HG03196 (cell line): ENCODE results near the gene NLGN1.
A peak's percentile ranks its signal among the peaks of the same experiment; 100 is the strongest.
"Not testable (repeated sequence)": the region's sequence is repeated elsewhere in the genome, so short reads cannot be mapped to it uniquely, and the experiment has no call there.

Experiments used
- ATAC-seq: cut with Tn5 transposase; IDR thresholded peaks from one replicate; pipeline ENCODE4 v1.9.1; 2021; ENCODE audit not compliant: unreplicated experiment

The NLGN1 gene

DNA sequence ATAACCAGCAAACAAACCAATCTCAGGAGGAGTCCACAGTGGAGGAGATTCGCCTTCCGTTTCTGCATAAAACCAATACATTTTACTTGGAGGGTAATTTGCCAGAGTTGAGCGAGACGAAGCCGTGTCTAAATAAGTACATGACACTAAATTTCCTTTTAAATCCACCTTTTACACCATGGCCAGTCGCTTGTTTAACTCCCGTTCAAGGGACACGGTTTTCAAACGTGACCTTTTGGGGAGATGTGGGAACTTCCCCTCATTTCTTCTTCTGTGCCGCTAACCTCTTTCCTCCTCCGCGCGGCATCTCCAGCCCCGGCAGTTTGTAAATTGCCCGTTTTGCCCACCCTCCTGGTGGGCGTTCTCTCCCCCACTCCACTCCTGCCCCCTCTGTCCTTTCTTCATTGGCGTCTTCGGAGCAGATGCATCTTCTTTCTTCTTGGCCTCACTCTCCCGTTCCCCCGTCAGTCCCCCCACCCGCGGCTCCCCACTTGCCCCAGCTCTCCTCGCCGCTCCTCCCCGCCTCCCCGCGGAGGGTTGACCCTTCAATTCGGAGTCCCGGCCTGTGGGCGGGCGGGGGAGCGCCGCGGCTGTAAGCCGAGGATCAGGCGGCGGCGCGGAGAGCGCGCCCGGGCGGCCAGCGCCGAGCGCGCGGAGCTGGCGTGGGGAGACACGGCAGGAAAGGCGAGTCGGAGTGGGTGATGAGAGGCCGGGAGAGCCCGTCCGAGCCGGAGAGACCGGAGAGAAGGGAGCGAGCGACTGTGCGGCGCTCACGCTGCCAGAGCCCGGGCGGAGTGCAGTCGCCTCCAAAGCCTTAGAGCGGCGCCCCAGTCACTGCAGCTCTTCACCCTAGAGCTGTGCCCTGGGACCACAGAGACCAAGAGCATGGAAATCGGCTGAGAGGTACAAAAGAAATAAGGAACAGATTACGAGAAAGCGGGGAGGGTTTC is at the start of gene NLGN1:
Gene NLGN1 (plus strand): TSS at position 584 of the 950 bp plus-strand sequence.
- no peak for ATAC-seq

DNA sequence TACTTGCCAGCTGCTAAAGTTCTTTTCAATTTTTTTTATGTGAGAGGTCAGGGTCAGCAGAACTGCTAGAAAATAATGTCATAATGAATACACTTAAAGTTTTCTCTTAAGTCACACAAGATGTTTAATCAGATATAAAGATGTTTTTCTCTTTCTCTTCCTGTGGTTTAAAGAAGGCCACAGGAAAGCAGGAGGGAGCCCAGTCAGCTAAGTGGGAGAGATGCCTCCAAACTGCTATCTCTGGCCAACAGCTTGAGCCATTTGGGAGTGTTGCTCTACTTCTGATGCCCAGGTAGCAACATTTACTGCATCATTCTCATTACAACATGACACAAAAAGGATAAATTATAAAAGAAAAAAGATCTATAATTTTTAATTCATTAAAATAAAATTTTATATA is 45.7 kb upstream of the NLGN1 start:
- ATAC-seq, result no peak

DNA sequence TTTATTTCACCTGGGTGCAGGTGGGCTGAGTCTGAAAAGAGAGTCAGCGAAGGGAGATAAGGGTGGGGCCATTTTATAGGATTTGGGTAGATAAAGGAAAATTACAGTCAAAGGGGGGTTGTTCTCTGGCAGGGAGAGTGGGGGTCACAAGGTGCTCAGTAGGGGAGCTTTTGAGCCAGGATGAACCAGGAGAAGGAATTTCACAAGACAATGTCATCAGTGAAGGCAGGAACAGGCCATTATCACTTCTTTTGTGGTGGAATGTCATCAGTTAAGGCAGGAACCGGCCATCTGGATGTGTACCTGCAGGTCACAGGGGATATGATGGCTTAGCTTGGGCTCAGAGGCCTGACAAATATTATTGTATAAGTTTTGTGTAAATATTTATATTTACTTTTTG is 44.4 kb upstream of the NLGN1 start:
- not testable (repeated sequence) for ATAC-seq

DNA sequence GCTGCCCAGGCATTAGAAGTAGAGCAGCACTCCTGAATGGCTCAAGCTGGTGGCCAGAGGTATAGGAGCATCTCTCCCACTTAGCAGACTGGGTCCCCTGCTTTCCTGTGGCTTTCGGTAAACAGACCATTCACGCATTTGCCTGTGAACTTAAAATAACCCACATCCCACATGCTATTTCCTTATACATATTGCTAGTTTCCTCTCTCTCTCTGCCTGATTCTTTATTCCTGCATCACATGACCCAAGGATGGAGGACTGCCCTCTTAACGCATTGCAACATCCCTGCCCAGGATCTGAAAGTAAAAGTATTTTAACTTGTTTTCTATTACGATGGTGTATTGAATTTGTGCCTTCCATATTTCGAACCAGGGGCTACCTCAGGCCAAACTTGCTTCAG is 43.4 kb upstream of the NLGN1 start:
- ATAC-seq, result no peak

DNA sequence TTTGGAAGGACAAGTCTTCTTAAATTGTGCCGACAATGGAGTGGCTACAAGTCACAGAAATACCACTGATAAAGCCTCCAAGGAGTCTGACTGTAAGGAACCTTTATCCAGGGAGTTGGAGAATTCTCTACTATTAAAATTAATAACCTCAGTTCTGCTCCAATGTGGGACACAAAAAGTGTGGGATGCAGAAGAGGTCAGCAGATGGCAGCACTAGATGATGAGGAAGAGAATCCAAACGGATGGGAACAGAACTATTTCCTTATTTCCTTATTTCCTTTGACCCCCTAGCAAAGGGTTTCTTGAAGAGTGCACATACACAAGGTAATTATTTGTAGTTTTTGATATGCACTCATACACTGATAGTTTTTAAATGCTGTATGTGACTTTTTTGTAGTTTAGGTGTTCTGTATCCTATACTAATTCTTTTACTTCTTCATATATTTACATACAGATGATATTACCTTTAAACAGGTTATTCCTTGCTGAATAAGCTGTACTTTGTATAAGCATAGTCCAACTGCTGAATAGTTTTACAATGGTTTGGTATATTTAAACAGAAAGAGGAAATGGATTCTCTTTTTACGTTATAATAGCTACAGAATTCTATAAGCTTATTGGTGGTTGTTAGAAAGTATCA is 25.6 kb upstream of the NLGN1 start:
- no peak for ATAC-seq

DNA sequence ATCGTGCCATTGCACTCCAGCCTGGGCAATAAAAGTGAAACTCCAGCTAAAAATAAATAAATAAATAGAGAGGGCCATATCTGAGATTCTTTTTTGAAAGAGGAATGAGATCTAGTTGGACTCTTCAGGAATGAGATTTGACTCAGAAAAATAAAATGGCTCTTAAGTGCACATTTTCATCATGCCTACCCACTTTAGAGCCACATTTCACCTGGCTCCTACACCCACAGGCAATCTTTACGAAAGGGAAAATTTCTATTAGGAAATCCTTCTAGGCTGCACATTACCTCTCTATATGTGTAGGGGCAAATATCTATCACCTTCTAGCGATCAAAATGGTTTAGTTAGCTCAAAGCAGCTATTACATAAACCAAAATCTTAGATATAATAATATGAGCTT is 16.9 kb upstream of the NLGN1 start:
- no peak for ATAC-seq

DNA sequence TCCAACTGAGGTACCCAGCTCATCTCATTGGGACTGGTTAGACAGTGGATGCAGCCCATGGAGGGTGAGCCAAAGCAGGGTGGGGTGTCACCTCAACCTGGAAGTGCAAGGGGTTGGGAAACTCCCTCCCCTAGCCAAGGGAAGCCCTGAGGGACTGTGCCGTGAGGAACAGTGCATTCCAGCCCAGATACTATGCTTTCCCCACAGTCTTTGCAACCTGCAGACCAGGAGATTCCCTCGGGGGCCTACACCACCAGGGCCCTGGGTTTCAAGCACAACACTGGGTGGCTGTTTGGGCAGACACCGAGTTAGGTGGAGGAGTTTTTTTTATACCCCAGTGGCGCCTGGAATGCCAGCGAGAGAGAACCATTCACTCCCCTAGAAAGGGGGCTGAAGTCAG is 15.6 kb upstream of the NLGN1 start:
- ATAC-seq, result not testable (repeated sequence)

DNA sequence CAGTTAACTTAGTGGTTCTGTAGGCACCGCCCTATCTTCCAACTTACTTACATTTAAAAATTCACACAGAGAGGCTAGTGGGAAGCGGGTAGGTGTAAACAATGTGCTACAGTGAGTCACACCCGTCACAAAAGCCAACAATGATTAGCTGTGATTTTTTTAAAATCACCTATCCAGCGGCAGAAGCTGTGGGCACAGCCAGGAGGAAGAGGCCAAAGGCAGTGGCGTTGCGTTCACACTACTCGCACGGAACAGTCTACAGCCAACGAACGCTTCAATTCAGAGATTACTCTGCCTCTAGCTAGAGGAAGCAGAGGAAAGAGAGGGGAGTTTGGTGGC is 2.5 kb upstream of the NLGN1 start:
- ATAC-seq, result peak; percentile 62

DNA sequence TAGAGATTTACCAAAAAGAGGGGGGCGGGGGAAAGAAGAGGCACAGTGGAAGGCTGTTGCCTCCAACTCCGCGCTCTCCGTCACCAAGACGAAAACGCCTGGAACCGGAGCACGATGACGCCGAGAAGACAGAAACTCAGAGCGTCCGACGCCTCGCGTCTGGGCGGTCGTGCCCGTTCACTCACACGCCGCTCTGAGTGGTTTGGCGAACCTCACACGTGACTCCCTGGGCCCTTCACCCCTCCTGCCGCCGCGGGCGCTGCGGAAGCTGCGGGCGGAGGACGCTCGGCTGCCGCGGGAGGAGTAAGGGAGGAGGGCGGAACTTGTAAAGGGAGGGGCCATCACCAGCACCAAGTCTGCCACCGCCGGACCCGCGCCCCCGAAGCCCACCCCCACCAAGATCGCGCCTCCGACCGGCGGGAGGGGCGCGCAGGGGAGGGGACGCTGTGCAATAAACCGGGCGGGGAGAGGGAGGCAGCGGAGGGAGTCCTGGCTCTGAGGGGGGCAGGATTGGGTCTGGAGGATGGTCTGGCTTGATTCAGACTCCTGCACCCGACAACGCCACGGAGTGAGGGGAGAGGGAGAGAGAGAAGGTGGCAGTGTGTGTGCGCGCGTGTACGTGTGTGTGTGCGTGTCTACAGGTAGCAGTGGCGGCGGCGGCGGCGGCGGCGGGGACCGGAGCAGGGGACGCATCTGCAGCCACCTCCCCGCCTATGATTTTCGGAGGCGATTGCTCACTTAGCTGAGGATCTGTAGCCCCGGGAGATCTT is 1.9 kb upstream of the NLGN1 start:
- peak; percentile 95 for ATAC-seq

DNA sequence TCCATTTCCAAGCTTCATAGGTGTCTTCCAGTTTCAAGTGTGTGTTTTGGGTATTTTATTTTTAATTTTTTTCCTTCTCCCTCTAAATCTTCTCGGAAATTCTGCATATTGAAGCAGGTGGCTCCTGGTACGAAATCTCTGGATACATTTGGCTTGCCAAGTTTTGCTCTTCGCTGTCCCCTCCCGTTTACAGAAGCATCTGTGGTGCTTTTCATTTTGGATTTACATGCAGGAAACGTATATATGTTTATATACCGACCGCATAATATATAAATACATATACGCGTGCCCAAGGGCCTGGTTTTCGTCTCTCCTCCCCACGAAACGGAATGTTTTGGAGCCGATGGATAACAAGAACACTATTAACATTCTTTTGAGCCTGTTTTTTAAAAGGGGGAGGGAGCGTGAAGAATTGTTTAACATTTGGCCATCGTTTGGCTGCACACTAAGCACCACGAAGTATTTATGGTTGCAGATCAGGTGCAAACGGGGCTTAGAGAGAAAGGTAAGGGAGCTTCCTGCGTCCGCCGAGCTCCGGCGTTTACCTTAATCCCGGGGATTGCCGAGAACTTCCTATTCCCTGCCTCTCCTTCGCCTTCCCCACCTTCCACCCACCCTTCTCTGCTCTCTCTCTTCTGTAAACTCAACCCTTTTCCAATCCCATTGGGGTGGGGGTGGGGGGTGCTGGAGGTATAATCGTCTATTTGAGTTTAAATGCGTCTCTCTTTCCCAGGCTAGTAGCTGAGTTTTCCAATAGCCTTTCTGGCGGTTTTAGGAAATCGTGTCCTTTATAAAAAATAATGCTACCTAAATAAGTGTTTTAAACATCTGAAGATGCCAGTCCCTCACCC is 1.1 kb upstream of the NLGN1 start:
- no peak for ATAC-seq

DNA sequence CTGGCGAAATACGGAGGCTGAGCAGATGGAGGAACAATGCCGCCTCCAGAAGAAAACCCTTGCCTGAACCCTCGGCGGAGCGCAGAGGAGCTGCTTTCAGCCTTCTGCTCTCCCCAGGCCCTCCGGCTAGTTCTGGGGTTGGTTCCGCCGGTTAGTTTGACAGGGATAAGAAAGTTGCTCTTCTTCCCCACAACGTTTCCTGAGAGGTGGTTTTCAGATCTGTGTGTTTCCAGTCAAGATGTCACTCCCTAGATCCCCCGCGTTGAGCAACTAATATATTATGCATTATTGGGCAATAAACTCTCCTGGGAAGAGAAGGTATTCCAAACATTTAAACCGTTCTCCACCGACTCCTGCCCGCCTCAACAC is 551 bp downstream of the NLGN1 start:
- no peak for ATAC-seq

DNA sequence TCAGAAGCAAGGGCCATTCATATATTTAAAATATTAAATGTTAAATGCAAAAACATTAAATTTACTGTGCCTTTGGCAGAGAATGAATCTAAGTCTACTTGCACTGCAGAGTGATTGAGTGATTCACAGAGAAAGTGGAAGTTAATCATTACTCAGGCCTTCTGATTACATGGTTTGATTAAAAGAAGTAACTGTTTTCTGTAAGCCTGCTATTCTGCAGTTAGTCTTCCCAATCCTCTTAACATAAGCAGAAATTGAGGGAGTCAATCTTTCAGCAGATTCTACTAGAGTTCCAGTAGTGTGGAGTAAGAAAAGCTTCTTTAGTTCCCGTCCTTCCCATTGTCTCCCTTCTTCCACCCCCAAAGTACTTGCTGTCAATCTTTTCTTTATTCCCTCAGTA is 1.5 kb downstream of the NLGN1 start:
- ATAC-seq, result no peak

DNA sequence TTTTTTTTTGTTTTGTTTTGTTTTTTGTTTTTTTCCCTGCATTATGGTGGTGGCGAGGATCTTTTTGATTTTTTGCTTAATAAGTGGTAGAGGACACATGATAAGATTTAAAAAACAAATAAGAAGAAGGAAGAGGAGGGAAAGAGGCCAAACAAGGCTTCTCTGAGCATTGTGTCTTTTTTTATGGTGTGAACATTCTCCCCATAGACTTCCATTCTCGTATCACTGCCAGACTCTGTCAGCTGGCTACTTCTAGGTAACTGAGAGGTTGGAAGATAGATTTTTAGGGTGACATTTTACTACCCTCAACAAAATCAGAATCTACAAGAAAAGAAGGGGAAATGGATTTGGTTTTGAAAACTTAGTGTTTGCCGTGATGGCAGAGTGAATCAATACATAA is 3.8 kb downstream of the NLGN1 start:
- no peak for ATAC-seq

DNA sequence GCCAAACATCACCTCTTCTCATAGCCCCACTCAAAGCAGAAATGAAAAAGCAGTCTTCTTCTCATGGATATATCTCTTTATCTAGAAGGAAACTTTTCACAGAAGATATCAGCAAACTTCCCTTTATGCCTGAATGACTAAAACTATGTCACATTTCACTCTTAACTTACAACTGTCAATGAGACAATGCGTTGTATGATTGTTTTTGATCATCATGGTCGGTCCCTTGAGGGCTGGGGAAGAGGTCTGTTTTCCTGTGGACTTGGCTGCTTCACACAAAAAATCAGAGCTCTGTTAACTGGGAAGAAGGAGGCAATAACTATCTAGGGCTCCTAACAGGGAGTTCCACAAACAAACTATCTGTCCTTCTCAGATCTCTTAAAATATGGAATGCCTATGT is 5.1 kb downstream of the NLGN1 start:
- no peak for ATAC-seq

DNA sequence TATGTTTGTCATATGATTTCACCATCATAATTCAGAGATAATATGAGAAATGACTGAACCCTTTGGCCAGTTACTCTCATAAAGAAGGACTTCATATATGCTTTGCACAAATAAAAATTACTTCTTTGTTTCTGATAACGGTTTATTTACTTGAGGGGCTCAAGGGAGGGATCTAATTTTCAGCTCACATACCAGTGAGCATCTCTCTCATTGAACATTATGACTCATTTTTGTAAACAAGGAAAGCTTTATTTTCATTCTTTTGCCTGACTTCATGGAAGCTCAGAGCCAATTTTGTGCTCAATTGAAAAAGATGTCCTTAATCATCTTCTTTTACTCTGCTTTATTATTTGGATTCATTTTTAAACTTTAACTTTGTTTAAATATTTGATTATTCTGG is 5.8 kb downstream of the NLGN1 start:
- ATAC-seq, result no peak

DNA sequence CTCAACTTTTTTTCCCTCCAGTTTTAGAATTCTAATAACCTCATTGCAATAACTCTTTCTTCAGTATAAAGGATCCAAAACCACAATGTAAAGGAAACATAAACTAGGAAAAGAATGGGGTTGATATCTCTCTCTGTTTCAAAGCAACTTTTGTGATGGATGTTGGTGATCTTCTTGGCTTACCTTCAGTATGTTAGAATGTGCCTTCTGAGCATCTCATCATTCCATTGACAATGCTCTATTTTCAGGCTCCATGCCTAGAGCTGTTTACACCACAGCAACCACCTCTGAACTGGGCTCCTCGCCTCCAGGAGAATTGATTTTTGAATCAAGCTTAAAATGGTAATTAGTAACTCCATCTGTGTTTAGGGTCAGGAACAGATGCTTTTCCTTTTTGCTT is 6.6 kb downstream of the NLGN1 start:
- ATAC-seq, result no peak

DNA sequence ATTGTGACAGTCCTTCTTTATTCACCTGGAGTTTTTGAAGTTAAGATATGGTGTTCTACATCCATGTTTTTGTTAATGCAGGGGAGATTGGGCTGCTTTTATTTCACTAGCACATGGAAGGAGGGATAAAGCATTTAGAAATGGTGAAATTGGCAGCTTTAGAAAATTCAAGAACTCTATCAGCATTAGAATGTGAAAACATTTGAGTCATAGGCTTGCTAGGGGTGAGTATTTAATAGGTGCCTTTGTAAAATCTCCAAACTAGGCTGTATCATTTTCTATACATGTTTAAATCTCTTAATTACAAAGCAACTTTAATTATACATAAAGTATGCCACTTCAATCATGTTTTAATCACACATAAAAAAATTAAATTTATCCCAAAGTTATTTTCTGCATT is 12.9 kb downstream of the NLGN1 start:
- ATAC-seq, result no peak

DNA sequence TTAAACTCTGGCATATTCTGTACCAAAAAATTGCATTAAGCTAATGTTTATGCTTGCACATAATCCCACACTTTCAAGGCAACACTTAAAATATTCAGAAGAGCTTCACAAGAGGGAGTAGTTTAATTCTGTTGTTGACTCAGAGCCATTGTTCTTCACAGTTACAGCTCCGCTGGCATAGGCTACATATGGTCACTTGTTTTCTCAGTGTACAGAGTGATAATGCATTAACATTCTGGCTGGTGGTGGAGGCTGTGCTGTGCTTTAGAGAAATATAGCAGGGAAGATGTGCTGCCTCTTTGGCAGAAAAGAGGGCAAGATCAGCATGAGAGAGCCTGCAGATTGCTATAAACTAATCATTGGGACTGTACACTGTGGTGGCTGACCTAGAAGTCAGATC is 13.3 kb downstream of the NLGN1 start:
- no peak for ATAC-seq

DNA sequence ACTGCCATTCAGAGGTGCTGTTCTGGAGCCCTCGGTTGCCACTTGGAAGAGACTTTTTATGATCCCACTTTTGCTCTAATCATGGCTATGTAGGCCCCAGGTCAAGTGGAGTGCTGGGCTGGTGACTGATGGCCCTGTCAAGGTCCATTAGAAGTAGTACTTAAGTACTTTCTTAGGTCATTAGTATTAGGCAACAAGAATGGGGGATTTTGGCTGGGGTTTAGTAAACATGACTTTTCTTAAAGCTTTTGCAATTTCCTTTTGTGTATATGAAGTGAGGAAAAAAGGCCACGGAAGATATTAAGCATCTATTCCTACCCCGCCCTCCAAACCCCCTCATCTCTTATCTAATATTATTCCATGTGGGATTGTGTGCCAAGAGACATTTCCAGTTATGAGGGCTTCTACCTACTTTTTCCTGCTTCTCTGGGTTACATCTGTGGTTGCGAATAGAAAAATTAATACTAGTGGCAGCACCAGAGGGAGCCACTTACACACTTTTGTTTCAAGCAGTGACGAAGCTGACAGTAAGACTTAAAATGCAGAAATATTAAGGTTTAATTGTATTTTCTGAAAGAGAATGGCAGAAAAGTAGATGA is 13.9 kb downstream of the NLGN1 start:
- no peak for ATAC-seq

DNA sequence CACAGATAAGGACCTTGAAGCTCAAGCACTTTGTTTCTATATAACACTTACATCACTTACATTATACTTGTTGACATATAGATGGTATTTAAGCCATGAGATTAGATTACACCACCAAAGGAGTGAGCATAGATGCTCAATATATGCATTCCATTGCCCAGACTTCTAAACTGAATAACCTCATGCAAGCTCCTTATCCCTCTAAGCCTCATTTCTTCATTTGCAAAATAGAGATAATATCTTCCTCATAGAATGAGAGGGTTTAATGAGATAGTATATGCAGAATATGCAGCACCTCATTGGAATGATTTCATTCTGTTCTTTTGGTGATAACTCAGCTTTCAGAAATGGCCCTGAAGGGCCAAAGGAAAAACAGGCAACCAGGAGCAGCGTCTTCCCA is 18.5 kb downstream of the NLGN1 start:
- no peak for ATAC-seq

DNA sequence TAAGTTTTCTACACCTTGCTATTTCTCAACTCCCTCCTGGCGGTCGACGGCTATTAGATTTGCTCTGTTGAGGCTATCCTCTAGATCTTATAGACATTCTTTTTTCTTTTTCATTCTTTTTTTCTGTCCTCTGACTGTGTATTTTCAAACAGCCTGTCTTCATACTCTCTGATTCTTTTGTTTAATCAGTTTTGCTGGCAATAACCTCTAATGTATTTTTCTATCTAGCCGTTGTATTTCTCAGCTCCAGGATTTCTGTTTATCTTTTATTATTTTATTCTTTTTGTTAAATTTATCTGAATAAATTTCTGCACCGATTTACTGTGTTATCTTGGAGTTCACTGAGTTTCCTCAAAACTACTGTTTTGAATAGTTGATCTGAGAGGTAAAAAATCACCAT is 31.5 kb downstream of the NLGN1 start:
- ATAC-seq, result no peak
